Neural cell (in vitro differentiated cells): ENCODE measurements around the gene BNC2. TPM values are rescaled to one million over a fixed set of nuclear protein-coding genes. Genes with fewer than 3 reads are reported as not detected.

Experiments
- H2AFZ ChIP-seq: fragments of 200-600, 300-800 bp; sonication (generic), shearing (Covaris generic); 2 replicates; pipeline ENCODE4 v1.6.0; 2014; ENCODE audit warnings: low read depth, mild to moderate bottlenecking, antibody characterized with exemption, low read length, moderate library complexity
- H3F3A ChIP-seq: fragments of 200-600 bp; shearing (Covaris generic); 2 replicates; pipeline ENCODE4 v1.6.1; 2016; ENCODE audit warnings: mild to moderate bottlenecking, moderate library complexity, mixed read lengths, antibody characterized with exemption, low read length; ENCODE audit not compliant: insufficient read depth, poor library complexity, severe bottlenecking
- H3K27ac ChIP-seq: fragments of 200-600, 300-800 bp; sonication (generic), shearing (Covaris generic); 2 replicates; pipeline ENCODE4 v1.5.1; 2014; ENCODE audit warnings: mild to moderate bottlenecking, low read length, moderate library complexity
- H3K27me3 ChIP-seq: fragments of 300-800, 200-600 bp; sonication (generic), shearing (Covaris generic); 2 replicates; pipeline ENCODE4 v1.6.0; 2014; ENCODE audit warnings: mild to moderate bottlenecking, low read depth, low read length, moderate library complexity; ENCODE audit not compliant: insufficient read depth
- H3K36me3 ChIP-seq: fragments of 300-800, 200-600 bp; sonication (generic), shearing (Covaris generic); 2 replicates; pipeline ENCODE4 v1.5.1; 2014; ENCODE audit warnings: mild to moderate bottlenecking, antibody characterized with exemption, low read length, moderate library complexity; ENCODE audit not compliant: insufficient read depth
- H3K4me2 ChIP-seq: fragments of 300-800, 200-600 bp; sonication (generic), shearing (Covaris generic); 2 replicates; pipeline ENCODE4 v1.6.0; 2014; ENCODE audit warnings: mild to moderate bottlenecking, low read length
- H3K4me3 ChIP-seq: fragments of 300-800, 200-600 bp; sonication (generic), shearing (Covaris generic); 2 replicates; pipeline ENCODE4 v1.5.1; 2014; ENCODE audit warnings: mild to moderate bottlenecking, low read length, moderate library complexity
- H3K79me2 ChIP-seq: fragments of 200-600 bp; shearing (Covaris generic); replicated peaks from 2 replicates; pipeline ENCODE4 v1.6.0; 2014; ENCODE audit warnings: mild to moderate bottlenecking, low read length, moderate library complexity; ENCODE audit not compliant: insufficient read depth
- H3K9ac ChIP-seq: fragments of 300-800, 200-600 bp; sonication (generic), shearing (Covaris generic); 2 replicates; pipeline ENCODE4 v1.6.1; 2016; ENCODE audit warnings: mild to moderate bottlenecking, low read length, mixed read lengths
- H3K9me2 ChIP-seq: fragments of 200-600 bp; shearing (Covaris generic); 2 replicates; pipeline ENCODE4 v1.6.1; 2016; ENCODE audit warnings: mild to moderate bottlenecking, low read length, mixed read lengths; ENCODE audit not compliant: insufficient read depth
- H3K9me3 ChIP-seq: fragments of 200-600, 300-800 bp; sonication (generic), shearing (Covaris generic); 2 replicates; pipeline ENCODE4 v1.6.1; 2016; ENCODE audit warnings: mild to moderate bottlenecking, mixed run types, low read length, moderate library complexity, mixed read lengths
- H4K20me1 ChIP-seq: fragments of 200-600 bp; shearing (Covaris generic); 2 replicates; pipeline ENCODE4 v1.6.1; 2016; ENCODE audit warnings: mild to moderate bottlenecking, mixed run types; ENCODE audit not compliant: insufficient read depth
- EP300 ChIP-seq: fragments of 450-650 bp; conservative IDR thresholded peaks from 2 replicates; pipeline ENCODE4 v1.6.1; 2014; ENCODE audit warnings: antibody characterized with exemption, mild to moderate bottlenecking, moderate library complexity; ENCODE audit not compliant: poor library complexity, severe bottlenecking
- EZH2 ChIP-seq: fragments of 200-600, 300-800 bp; shearing (Covaris generic), sonication (generic); IDR thresholded peaks from 2 replicates; pipeline ENCODE4 v1.6.1; 2014; ENCODE audit warnings: antibody characterized with exemption, low read length, borderline replicate concordance, mild to moderate bottlenecking; ENCODE audit not compliant: insufficient read depth, poor library complexity, severe bottlenecking
- MXI1 ChIP-seq: fragments of 450-650 bp; conservative IDR thresholded peaks from 2 replicates; pipeline ENCODE4 v1.6.1; 2014; ENCODE audit warnings: antibody characterized with exemption, mild to moderate bottlenecking; ENCODE audit not compliant: poor library complexity, severe bottlenecking
- POLR2AphosphoS5 ChIP-seq: IDR thresholded peaks from 2 replicates; pipeline ENCODE4 v1.6.1; 2012
- RAD21 ChIP-seq: fragments of 450-650 bp; conservative IDR thresholded peaks from 2 replicates; pipeline ENCODE4 v1.6.1; 2014; ENCODE audit warnings: antibody characterized with exemption, mild to moderate bottlenecking, moderate library complexity
- SMC3 ChIP-seq: fragments of 450-650 bp; conservative IDR thresholded peaks from 2 replicates; pipeline ENCODE4 v1.6.1; 2014; ENCODE audit warnings: antibody characterized with exemption, mild to moderate bottlenecking, moderate library complexity; ENCODE audit not compliant: poor library complexity
- TAF1 ChIP-seq: IDR thresholded peaks from 2 replicates; pipeline ENCODE4 v1.6.1; 2012; ENCODE audit warnings: low read depth
- polyA plus RNA-seq: library from polyadenylated mRNA; depleted of rRNA; stranded (reverse); fragments of >200 nt; gene quantifications from 2 replicates; pipeline ENCODE4 v1.2.3, GENCODE V29; 2014
- TF ChIP-seq, protein P1 (sequence below): IDR thresholded peaks from 2 replicates; pipeline ENCODE4 v1.6.1; 2012; ENCODE audit warnings: borderline replicate concordance
- TF ChIP-seq, protein P2 (sequence below): fragments of 450-650 bp; IDR thresholded peaks from 2 replicates; pipeline ENCODE4 v1.5.1; 2014; ENCODE audit warnings: antibody characterized with exemption, mild to moderate bottlenecking, moderate library complexity; ENCODE audit not compliant: poor library complexity, severe bottlenecking

The BNC2 gene
- polyA plus RNA-seq, 1 donor from 2014 or later = 1.3 TPM

DNA sequence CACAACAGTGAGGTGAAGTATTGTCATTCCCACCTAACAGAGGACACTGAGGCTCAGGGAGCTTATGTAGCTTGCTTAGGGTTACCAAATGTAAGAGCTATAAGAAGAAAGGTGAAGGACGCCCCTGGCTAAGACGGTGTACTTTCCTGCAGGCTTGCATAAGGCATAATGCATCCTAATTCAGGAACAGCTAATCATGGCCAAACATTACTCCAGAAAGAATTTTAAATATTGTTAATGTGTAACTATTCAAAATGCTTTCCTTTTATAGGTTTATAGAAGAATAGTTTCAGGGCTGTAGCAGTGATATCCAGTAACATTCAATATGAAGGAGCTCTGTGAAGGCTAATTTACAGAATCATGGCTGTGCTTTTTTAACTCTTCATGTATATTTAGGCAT lies 479.1 kb downstream of the BNC2 start:
- H3K79me2 ChIP-seq = no peaks in the 10 kb centered on the region

DNA sequence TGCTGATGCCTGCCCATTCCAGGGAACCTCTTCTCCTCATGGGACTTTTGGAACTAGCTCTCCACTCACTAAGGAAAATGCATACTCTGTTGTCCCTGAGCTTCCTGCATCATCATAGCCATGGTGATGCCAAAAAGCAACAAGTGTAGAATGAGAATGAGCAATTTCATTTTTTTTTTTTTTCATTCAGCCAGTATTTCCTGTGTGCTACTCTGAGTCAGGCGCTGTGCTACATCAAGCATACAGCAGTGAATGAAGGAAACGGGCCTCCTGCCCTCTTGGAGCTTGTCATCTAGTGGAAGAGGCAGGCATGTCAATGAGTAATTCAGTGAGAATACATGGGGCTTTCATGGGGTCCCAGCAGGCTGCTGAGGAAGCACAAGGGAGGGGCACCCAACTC lies 483.1 kb downstream of the BNC2 start:
- TF ChIP-seq TAF1 (no peak), MXI1 (no peak), POLR2AphosphoS5 (no peak), RAD21 (no peak), EZH2 (no peak), EP300 (no peak), SMC3 (no peak)
- TF ChIP-seq, protein P1, sequence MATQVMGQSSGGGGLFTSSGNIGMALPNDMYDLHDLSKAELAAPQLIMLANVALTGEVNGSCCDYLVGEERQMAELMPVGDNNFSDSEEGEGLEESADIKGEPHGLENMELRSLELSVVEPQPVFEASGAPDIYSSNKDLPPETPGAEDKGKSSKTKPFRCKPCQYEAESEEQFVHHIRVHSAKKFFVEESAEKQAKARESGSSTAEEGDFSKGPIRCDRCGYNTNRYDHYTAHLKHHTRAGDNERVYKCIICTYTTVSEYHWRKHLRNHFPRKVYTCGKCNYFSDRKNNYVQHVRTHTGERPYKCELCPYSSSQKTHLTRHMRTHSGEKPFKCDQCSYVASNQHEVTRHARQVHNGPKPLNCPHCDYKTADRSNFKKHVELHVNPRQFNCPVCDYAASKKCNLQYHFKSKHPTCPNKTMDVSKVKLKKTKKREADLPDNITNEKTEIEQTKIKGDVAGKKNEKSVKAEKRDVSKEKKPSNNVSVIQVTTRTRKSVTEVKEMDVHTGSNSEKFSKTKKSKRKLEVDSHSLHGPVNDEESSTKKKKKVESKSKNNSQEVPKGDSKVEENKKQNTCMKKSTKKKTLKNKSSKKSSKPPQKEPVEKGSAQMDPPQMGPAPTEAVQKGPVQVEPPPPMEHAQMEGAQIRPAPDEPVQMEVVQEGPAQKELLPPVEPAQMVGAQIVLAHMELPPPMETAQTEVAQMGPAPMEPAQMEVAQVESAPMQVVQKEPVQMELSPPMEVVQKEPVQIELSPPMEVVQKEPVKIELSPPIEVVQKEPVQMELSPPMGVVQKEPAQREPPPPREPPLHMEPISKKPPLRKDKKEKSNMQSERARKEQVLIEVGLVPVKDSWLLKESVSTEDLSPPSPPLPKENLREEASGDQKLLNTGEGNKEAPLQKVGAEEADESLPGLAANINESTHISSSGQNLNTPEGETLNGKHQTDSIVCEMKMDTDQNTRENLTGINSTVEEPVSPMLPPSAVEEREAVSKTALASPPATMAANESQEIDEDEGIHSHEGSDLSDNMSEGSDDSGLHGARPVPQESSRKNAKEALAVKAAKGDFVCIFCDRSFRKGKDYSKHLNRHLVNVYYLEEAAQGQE = no peak
- TF ChIP-seq, protein P2, sequence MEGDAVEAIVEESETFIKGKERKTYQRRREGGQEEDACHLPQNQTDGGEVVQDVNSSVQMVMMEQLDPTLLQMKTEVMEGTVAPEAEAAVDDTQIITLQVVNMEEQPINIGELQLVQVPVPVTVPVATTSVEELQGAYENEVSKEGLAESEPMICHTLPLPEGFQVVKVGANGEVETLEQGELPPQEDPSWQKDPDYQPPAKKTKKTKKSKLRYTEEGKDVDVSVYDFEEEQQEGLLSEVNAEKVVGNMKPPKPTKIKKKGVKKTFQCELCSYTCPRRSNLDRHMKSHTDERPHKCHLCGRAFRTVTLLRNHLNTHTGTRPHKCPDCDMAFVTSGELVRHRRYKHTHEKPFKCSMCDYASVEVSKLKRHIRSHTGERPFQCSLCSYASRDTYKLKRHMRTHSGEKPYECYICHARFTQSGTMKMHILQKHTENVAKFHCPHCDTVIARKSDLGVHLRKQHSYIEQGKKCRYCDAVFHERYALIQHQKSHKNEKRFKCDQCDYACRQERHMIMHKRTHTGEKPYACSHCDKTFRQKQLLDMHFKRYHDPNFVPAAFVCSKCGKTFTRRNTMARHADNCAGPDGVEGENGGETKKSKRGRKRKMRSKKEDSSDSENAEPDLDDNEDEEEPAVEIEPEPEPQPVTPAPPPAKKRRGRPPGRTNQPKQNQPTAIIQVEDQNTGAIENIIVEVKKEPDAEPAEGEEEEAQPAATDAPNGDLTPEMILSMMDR = no peak
- Histone ChIP-seq H3K4me2 (no peak overlapping the region), H3K9me3 (no peaks in the 10 kb centered on the region), H3K4me3 (no peak overlapping the region), H3K9ac (no peak overlapping the region), H3K27me3 (no peaks in the 10 kb centered on the region), H3K27ac (no peak overlapping the region), H3K36me3 (no peaks in the 10 kb centered on the region), H2AFZ (no peak overlapping the region), H3F3A (no peaks in the 10 kb centered on the region), H3K79me2 (no peaks in the 10 kb centered on the region), H3K9me2 (no peaks in the 10 kb centered on the region), H4K20me1 (no peaks in the 10 kb centered on the region)

More for the DNA sequence above, 479.1 kb downstream of the BNC2 start:
- Histone ChIP-seq H3K4me3 (no peak overlapping the region), H4K20me1 (no peaks in the 10 kb centered on the region), H3K9ac (no peak overlapping the region), H3K9me2 (no peaks in the 10 kb centered on the region), H3K27me3 (no peaks in the 10 kb centered on the region), H3K4me2 (no peak overlapping the region), H3K36me3 (no peaks in the 10 kb centered on the region), H2AFZ (no peak overlapping the region), H3K9me3 (no peaks in the 10 kb centered on the region), H3F3A (no peaks in the 10 kb centered on the region), H3K27ac (no peak overlapping the region)
- TF ChIP-seq EP300 (no peak), SMC3 (no peak), MXI1 (no peak), EZH2 (no peak), POLR2AphosphoS5 (no peak), TAF1 (no peak), RAD21 (no peak)
- TF ChIP-seq, protein P1 = no peak
- TF ChIP-seq, protein P2 = no peak
